ENCODE data around the gene STAB2. TPM values are rescaled to one million over a fixed set of nuclear protein-coding genes. Genes with fewer than 3 reads are reported as not detected.

STAB2 gene
- total RNA-seq, 4 donors from 2014 or later: not detected

- no peaks in the 10 kb centered on the region for H3K27me3 ChIP-seq
- in situ Hi-C loops (cut with MboI; ENCODE audit: low sequenced_read_pairs in 4 of 4): no loop called here
- intact Hi-C loops (cut with DNase I; ENCODE audit: low total_unique reads): no loop called here
- H3K4me3 ChIP-seq: no peak overlapping the region
- no peaks in the 10 kb centered on the region for H3K9me3 ChIP-seq
- no peak for ATAC-seq
- H3K27ac ChIP-seq: no peak overlapping the region
- no peak for DNase-seq
- no peaks in the 10 kb centered on the region for H3K4me1 ChIP-seq
- TF ChIP-seq POLR2A (IDR thresholded peaks at IDR 0.05) (no peak), CTCF (IDR thresholded peaks at IDR 0.05 in 4 of 5, conservative IDR thresholded peaks at IDR 0.05 in 1 of 5) (no peak)
- no peaks in the 10 kb centered on the region for H3K36me3 ChIP-seq
Observed at GRCh38 chr12:103734863-103735262, 147.8 kb downstream of the STAB2 start.

- no peaks in the 10 kb centered on the region for H3K9me3 ChIP-seq
- DNase-seq: no peak
- H3K4me3 ChIP-seq: no peak overlapping the region
- H3K36me3 ChIP-seq: no peaks in the 10 kb centered on the region
- H3K4me1 ChIP-seq: no peaks in the 10 kb centered on the region
- H3K27ac ChIP-seq: no peak overlapping the region
- TF ChIP-seq POLR2A (IDR thresholded peaks at IDR 0.05) (no peak), CTCF (IDR thresholded peaks at IDR 0.05 in 4 of 5, conservative IDR thresholded peaks at IDR 0.05 in 1 of 5) (no peak)
- intact Hi-C loops (cut with DNase I; ENCODE audit: low total_unique reads): no loop called here
- H3K27me3 ChIP-seq: no peaks in the 10 kb centered on the region
- ATAC-seq: no peak
- in situ Hi-C loops (cut with MboI; ENCODE audit: low sequenced_read_pairs in 4 of 4): no loop called here
Observed at GRCh38 chr12:103735291-103735690, 148.2 kb downstream of the STAB2 start.

GRCh38 chr12:103736572-103736971, 149.5 kb downstream of the STAB2 start:
- no peaks in the 10 kb centered on the region for H3K4me1 ChIP-seq
- no peak overlapping the region for H3K27ac ChIP-seq
- TF ChIP-seq POLR2A (IDR thresholded peaks at IDR 0.05) (no peak), CTCF (IDR thresholded peaks at IDR 0.05 in 4 of 5, conservative IDR thresholded peaks at IDR 0.05 in 1 of 5) (no peak)
- intact Hi-C loops (cut with DNase I; ENCODE audit: low total_unique reads): no loop called here
- H3K9me3 ChIP-seq: no peaks in the 10 kb centered on the region
- no peaks in the 10 kb centered on the region for H3K27me3 ChIP-seq
- in situ Hi-C loops (cut with MboI; ENCODE audit: low sequenced_read_pairs in 4 of 4): no loop called here
- no peak for DNase-seq
- H3K4me3 ChIP-seq: no peak overlapping the region
- H3K36me3 ChIP-seq: no peaks in the 10 kb centered on the region
- ATAC-seq: no peak

- Histone ChIP-seq H3K4me1 (no peaks in the 10 kb centered on the region), H3K9me3 (no peaks in the 10 kb centered on the region), H3K4me3 (no peak overlapping the region), H3K27me3 (no peaks in the 10 kb centered on the region), H3K36me3 (no peaks in the 10 kb centered on the region), H3K27ac (no peak overlapping the region)
- DNase-seq (no peak), ATAC-seq (no peak)
- in situ Hi-C loops (cut with MboI; ENCODE audit: low sequenced_read_pairs in 4 of 4): no loop called here
- TF ChIP-seq CTCF (IDR thresholded peaks at IDR 0.05 in 4 of 5, conservative IDR thresholded peaks at IDR 0.05 in 1 of 5) (no peak), POLR2A (IDR thresholded peaks at IDR 0.05) (no peak)
- intact Hi-C loops (cut with DNase I; ENCODE audit: low total_unique reads): no loop called here
Observed at GRCh38 chr12:103737881-103738280, 150.8 kb downstream of the STAB2 start.

- no peak overlapping the region for H3K27ac ChIP-seq
- TF ChIP-seq CTCF (IDR thresholded peaks at IDR 0.05 in 4 of 5, conservative IDR thresholded peaks at IDR 0.05 in 1 of 5) (no peak), POLR2A (IDR thresholded peaks at IDR 0.05) (no peak)
- DNase-seq (no peak), ATAC-seq (no peak)
- no peaks in the 10 kb centered on the region for H3K4me1 ChIP-seq
- in situ Hi-C loops (cut with MboI; ENCODE audit: low sequenced_read_pairs in 4 of 4): no loop called here
- intact Hi-C loops (cut with DNase I; ENCODE audit: low total_unique reads): no loop called here
- H3K9me3 ChIP-seq: no peaks in the 10 kb centered on the region
- no peaks in the 10 kb centered on the region for H3K27me3 ChIP-seq
- no peaks in the 10 kb centered on the region for H3K36me3 ChIP-seq
- no peak overlapping the region for H3K4me3 ChIP-seq
Observed at GRCh38 chr12:103742349-103742932, 155.4 kb downstream of the STAB2 start.

All from gastrocnemius medialis (tissue), 4 donors.